B cell (primary cell): ENCODE data around the gene LRIG1. TPM values are rescaled to one million over a fixed set of nuclear protein-coding genes. Genes with fewer than 3 reads are reported as not detected.

Source experiments
- ATAC-seq: fragments of 200-7000 bp; cut with Tn5 transposase; one replicate; pipeline ENCODE4 v1.10.0; 2021; ENCODE audit warnings: low read depth, mild to moderate bottlenecking, moderate number of reproducible peaks, moderate library complexity
- CTCF ChIA-PET: fragments of 350-600 bp; sonication (Branson Sonifier 250); formaldehyde crosslinking; loops from one replicate; lab custom pipeline; 2021; ENCODE audit warnings: antibody characterized with exemption, inconsistent platforms; lab: Charles Lee
- POLR2A ChIA-PET: fragments of 350-600 bp; sonication (Branson Sonifier 250); formaldehyde crosslinking; loops from one replicate; lab custom pipeline; 2021; ENCODE audit warnings: antibody characterized with exemption; lab: Charles Lee
- DNase-seq: peaks from one replicate; pipeline ENCODE4 v3.0.0; 2013
- H2AFZ ChIP-seq: 2 replicates; pipeline ENCODE4 v1.6.1; 2012; ENCODE audit warnings: mild to moderate bottlenecking, low read depth, low read length; ENCODE audit not compliant: insufficient read depth, poor library complexity, severe bottlenecking
- H3K27ac ChIP-seq, 2 donors: 1 replicate in 1 of 2; 2 replicates in 1 of 2; pipeline ENCODE4 v1.5.1; 2012 to 2013; ENCODE audit warnings: low read length in 2 of 2, mild to moderate bottlenecking in 2 of 2, moderate library complexity in 1 of 2
- H3K27me3 ChIP-seq, 4 experiments: fragments of 200-600 bp in 1 of 4; sonication (generic) in 1 of 4; replicated peaks in 1 of 4; 1 replicate in 2 of 4; 2 replicates in 2 of 4; pipeline versions ENCODE4 v1.6.1 to v1.7.0; 2013 to 2016; ENCODE audit warnings: low read length in 3 of 4, mild to moderate bottlenecking in 2 of 4, mixed read lengths in 1 of 4, moderate library complexity in 1 of 4; ENCODE audit not compliant: insufficient read depth in 4 of 4, control insufficient read depth in 3 of 4; ENCODE audit errors: control extremely low read depth in 1 of 4
- H3K36me3 ChIP-seq, 2 experiments: replicated peaks in 1 of 2; 1 replicate in 1 of 2; 2 replicates in 1 of 2; pipeline versions ENCODE4 v1.6.1 to v1.7.1; 2013; ENCODE audit warnings: low read length in 1 of 2; ENCODE audit not compliant: insufficient read depth in 2 of 2, control insufficient read depth in 1 of 2; ENCODE audit errors: control extremely low read depth in 1 of 2, extremely low read depth in 1 of 2
- H3K4me1 ChIP-seq, 2 donors: fragments of 200-600 bp in 1 of 2; sonication (generic) in 1 of 2; 1 replicate in 1 of 2; 2 replicates in 1 of 2; pipeline versions ENCODE4 v1.5.1 to v1.6.1; 2013 to 2017; ENCODE audit warnings: low read length in 2 of 2; ENCODE audit not compliant: control insufficient read depth in 2 of 2, insufficient read depth in 2 of 2
- H3K4me2 ChIP-seq: replicated peaks from 2 replicates; pipeline ENCODE3; 2012; ENCODE audit warnings: mild to moderate bottlenecking, low read depth, low read length; ENCODE audit not compliant: poor library complexity, severe bottlenecking
- H3K4me3 ChIP-seq, 5 experiments: fragments of 200-600 bp in 1 of 5; sonication (generic) in 1 of 5; 1 replicate in 3 of 5; 2 replicates in 2 of 5; pipeline versions ENCODE4 v1.5.1 to v1.7.0; 2011 to 2016; ENCODE audit warnings: low read length in 4 of 5, mild to moderate bottlenecking in 4 of 5, low read depth in 2 of 5, control low read depth in 1 of 5, moderate library complexity in 1 of 5; ENCODE audit not compliant: insufficient read depth in 1 of 5; ENCODE audit errors: control extremely low read depth in 1 of 5, extremely low read depth in 1 of 5
- H3K79me2 ChIP-seq: fragments of 200-600 bp; sonication (generic); one replicate; pipeline ENCODE4 v1.6.0; 2016; ENCODE audit warnings: low read length; ENCODE audit not compliant: control insufficient read depth, insufficient read depth
- H3K9ac ChIP-seq: fragments of 200-600 bp; sonication (generic); 2 replicates; pipeline ENCODE4 v1.6.1; 2017; ENCODE audit warnings: mild to moderate bottlenecking, low read length, moderate library complexity
- H3K9me3 ChIP-seq, 3 donors: one replicate each; pipeline versions ENCODE4 v1.6.1 to v1.7.1; 2013; ENCODE audit warnings: low read length in 2 of 3; ENCODE audit not compliant: control insufficient read depth in 2 of 3, insufficient read depth in 1 of 3; ENCODE audit errors: control extremely low read depth in 1 of 3
- H4K20me1 ChIP-seq: 2 replicates; pipeline ENCODE4 v1.6.0; 2012; ENCODE audit warnings: mild to moderate bottlenecking, low read length; ENCODE audit not compliant: insufficient read depth, control insufficient read depth, poor library complexity, severe bottlenecking
- H3K27ac Mint-ChIP-seq: one replicate; pipeline ENCODE4 v1.8.0; 2021; ENCODE audit warnings: mixed read lengths
- H3K27me3 Mint-ChIP-seq: one replicate; pipeline ENCODE4 v1.8.0; 2021; ENCODE audit warnings: mixed read lengths
- H3K4me1 Mint-ChIP-seq: one replicate; pipeline ENCODE4 v1.8.0; 2021; ENCODE audit warnings: mixed read lengths
- H3K4me3 Mint-ChIP-seq: one replicate; pipeline ENCODE4 v1.8.0; 2021; ENCODE audit warnings: mixed read lengths
- H3K9me3 Mint-ChIP-seq: one replicate; pipeline ENCODE4 v1.8.0; 2022; ENCODE audit warnings: mixed read lengths; ENCODE audit not compliant: insufficient read depth
- EZH2 ChIP-seq: IDR thresholded peaks from 2 replicates; pipeline ENCODE4 v1.6.1; 2012; ENCODE audit warnings: borderline replicate concordance, low read depth, mild to moderate bottlenecking, moderate library complexity, low read length; ENCODE audit not compliant: insufficient read depth, poor library complexity, severe bottlenecking
- WGBS: methylation state at CpG from one replicate; pipeline ENCODE4 v1.1.5; 2013; ENCODE audit warnings: missing lambda C conversion rate; ENCODE audit not compliant: insufficient coverage; 5-methylcytosine and 5-hydroxymethylcytosine counted together
- intact Hi-C: fragments of 100-400 bp; cut with micrococcal nuclease; formaldehyde crosslinking; loops from one replicate; pipeline ENCODE4 v1.10.0; 2022
- polyA plus RNA-seq: library from polyadenylated mRNA; depleted of rRNA; stranded (reverse); fragments of >200 nt; gene quantifications from 2 replicates; pipeline ENCODE4 v1.2.3, GENCODE V29; 2012
- total RNA-seq, 2 donors: library from RNA; stranded (reverse); fragments of 120-200 nt in 1 of 2; gene quantifications; 1 replicate in 1 of 2; 2 replicates in 1 of 2; pipeline versions ENCODE4 v1.2.3 to v1.2.4, GENCODE V29; 2013 to 2022
- TF ChIP-seq, protein P1 (sequence below): fragments of 200-600 bp; IDR thresholded peaks from one replicate; pipeline ENCODE4 v1.8.0; 2022; ENCODE audit warnings: antibody characterized with exemption, mild to moderate bottlenecking

Gene LRIG1
- total and polyA plus RNA-seq, 2 donors (not counting 1 experiment from before 2014, with no cell fraction given): 9.2 to 12.4 TPM

DNA sequence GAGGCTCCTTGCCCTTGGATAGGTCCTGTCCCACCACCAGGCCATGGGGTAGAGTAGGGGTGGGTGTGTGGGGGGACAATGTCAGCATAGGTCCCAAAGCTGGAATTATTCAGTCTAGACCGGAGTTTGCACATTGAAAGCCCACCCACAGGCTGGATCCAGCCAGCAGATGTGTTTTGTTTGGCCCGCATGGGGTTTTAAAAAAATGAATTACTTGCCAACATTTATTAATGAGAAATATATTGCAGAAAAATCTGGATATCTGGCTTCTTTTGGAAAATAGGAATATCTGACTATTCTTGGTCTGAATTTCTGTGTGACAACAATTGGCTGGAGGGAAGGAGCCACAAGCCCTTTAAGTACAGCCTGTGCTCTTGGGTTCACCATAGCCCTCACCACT lies 17.3 kb upstream of the LRIG1 start:
- no peak overlapping the region for H3K4me3 Mint-ChIP-seq
- Histone ChIP-seq H3K9me3 (no peaks in the 10 kb centered on the region), H3K9ac (no peak overlapping the region), H3K27ac (no peak overlapping the region), H3K4me3 (no peak overlapping the region), H3K4me2 (no peak overlapping the region), H3K79me2 (no peaks in the 10 kb centered on the region), H3K4me1 (no peaks in the 10 kb centered on the region), H3K36me3 (no peaks in the 10 kb centered on the region), H2AFZ (no peak overlapping the region), H3K27me3 (peaks cover 0 to 3% (median 1%) of the 10 kb centered on the region in 4 experiments), H4K20me1 (no peaks in the 10 kb centered on the region)
- DNase-seq (no peak), ATAC-seq (no peak)
- H3K9me3 Mint-ChIP-seq: no peaks in the 10 kb centered on the region
- WGBS: no CpG with 5 or more reads among the region's 2 CpGs
- H3K4me1 Mint-ChIP-seq: no peaks in the 10 kb centered on the region
- TF ChIP-seq, protein P1, sequence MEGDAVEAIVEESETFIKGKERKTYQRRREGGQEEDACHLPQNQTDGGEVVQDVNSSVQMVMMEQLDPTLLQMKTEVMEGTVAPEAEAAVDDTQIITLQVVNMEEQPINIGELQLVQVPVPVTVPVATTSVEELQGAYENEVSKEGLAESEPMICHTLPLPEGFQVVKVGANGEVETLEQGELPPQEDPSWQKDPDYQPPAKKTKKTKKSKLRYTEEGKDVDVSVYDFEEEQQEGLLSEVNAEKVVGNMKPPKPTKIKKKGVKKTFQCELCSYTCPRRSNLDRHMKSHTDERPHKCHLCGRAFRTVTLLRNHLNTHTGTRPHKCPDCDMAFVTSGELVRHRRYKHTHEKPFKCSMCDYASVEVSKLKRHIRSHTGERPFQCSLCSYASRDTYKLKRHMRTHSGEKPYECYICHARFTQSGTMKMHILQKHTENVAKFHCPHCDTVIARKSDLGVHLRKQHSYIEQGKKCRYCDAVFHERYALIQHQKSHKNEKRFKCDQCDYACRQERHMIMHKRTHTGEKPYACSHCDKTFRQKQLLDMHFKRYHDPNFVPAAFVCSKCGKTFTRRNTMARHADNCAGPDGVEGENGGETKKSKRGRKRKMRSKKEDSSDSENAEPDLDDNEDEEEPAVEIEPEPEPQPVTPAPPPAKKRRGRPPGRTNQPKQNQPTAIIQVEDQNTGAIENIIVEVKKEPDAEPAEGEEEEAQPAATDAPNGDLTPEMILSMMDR: no peak
- no peak for TF ChIP-seq EZH2
- intact Hi-C loops: no loop called here
- ChIA-PET CTCF (interaction anchor here (0.5 kb wide), 1 partner anchor 15 kb away, joined by 3 read pairs; no protein-coding TSS in a partner anchor), POLR2A (no interaction called here)
- no peak overlapping the region for H3K27ac Mint-ChIP-seq
- H3K27me3 Mint-ChIP-seq: peaks cover 38% of the 10 kb centered on the region

DNA sequence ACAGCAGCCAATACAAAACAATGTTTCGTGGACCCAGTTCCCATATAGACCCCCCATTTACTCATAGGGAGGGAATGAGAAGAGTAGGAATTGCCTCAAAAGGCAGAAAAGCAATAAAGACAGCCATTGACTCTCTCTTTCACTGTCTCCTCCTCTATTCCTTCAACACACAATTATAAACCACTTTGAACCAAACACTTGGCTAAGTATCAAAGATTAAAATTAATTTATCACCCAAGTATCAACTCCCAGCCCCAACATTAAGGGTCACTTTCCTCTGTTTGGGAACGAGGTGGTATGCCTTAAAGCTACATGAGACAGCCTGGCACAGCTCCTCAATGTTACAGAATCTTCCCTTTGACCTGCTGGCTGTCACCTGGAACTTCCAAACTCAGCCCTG lies 16.4 kb upstream of the LRIG1 start:
- DNase-seq (no peak), ATAC-seq (no peak)
- TF ChIP-seq EZH2: no peak
- TF ChIP-seq, protein P1: no peak
- Mint-ChIP-seq H3K4me1 (no peaks in the 10 kb centered on the region), H3K9me3 (no peaks in the 10 kb centered on the region), H3K27ac (no peak overlapping the region), H3K4me3 (no peak overlapping the region), H3K27me3 (peaks cover 46% of the 10 kb centered on the region)
- Histone ChIP-seq H3K4me1 (no peaks in the 10 kb centered on the region), H4K20me1 (no peaks in the 10 kb centered on the region), H3K79me2 (no peaks in the 10 kb centered on the region), H3K4me2 (no peak overlapping the region), H3K9me3 (no peaks in the 10 kb centered on the region), H3K27me3 (peaks cover 0 to 3% (median 1%) of the 10 kb centered on the region in 4 experiments), H3K4me3 (no peak overlapping the region), H2AFZ (no peak overlapping the region), H3K36me3 (no peaks in the 10 kb centered on the region), H3K27ac (no peak overlapping the region), H3K9ac (no peak overlapping the region)
- ChIA-PET CTCF (no interaction called here), POLR2A (no interaction called here)
- 80% methylated on average over 1 of the region's 2 CpGs for WGBS
- intact Hi-C loops: no loop called here
